ENCODE measurements around the gene ALK. TPM values are rescaled to one million over a fixed set of nuclear protein-coding genes. Genes with fewer than 3 reads are reported as not detected.

Gene ALK
- polyA plus RNA-seq, 3 donors: not detected

DNA sequence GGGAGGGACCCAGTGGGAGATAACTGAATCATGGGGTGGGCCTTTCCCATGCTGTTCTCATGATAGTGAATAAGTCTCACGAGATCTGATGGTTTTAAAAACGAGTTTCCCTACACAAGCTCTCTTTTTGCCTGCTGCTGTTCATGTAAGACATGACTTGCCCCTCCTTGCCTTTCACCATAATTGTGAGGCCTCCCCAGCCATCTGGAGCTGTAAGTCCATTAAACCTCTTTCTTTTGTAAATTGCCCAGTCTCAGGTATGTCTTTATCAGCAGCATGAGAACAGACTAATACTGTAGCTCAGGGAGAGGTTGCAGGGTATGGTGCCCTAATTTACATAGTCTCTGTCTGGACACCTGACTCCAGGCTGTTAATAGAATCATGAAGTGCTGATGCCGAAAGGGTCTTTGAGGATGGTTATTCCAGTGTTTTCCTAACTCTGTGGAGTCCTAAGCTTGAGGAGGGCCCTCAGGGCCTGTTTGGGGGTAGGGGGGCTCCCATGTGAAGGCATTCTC, 343.2 kb downstream of the ALK start:
- no CpG with 5 or more reads among the region's 3 CpGs for WGBS (ENCODE audit: insufficient coverage)
- no peak for DNase-seq
- H2AFZ ChIP-seq (ENCODE audit: insufficient read depth, low read depth, low read length, poor library complexity, severe bottlenecking): no peak overlapping the region
- no peak overlapping the region for H3K27ac ChIP-seq (ENCODE audit: low read depth in 1 of 2, low read length in 2 of 2)
- no peaks in the 10 kb centered on the region for H3K4me1 ChIP-seq (ENCODE audit: control insufficient read depth in 1 of 2, insufficient read depth in 2 of 2, low read length in 2 of 2)
- H3K4me3 Mint-ChIP-seq: no peak overlapping the region
- H3K9me3 ChIP-seq (replicated peaks in 1 of 2; ENCODE audit: control insufficient read depth in 1 of 2, insufficient read depth in 1 of 2, low read length in 2 of 2): no peaks in the 10 kb centered on the region
- H3K27me3 Mint-ChIP-seq (ENCODE audit: low read depth in 3 of 3): peaks cover 0 to 2% (median 0%) of the 10 kb centered on the region in 3 donors
- H3K9ac ChIP-seq (ENCODE audit: insufficient read depth, low read length, poor library complexity, severe bottlenecking): no peak overlapping the region
- intact Hi-C loops (cut with micrococcal nuclease): no loop called here
- no peaks in the 10 kb centered on the region for H3K36me3 ChIP-seq (replicated peaks in 1 of 2; ENCODE audit: control insufficient read depth in 1 of 2, insufficient read depth in 2 of 2, low read length in 2 of 2)
- H3K36me3 Mint-ChIP-seq: no peaks in the 10 kb centered on the region
- no peak for TF ChIP-seq CTCF (IDR thresholded peaks at IDR 0.05)
- no peak overlapping the region for H3K4me2 ChIP-seq (replicated peaks; ENCODE audit: extremely low read depth, low read length, poor library complexity, severe bottlenecking)
- H3K4me1 Mint-ChIP-seq: no peaks in the 10 kb centered on the region
- no peaks in the 10 kb centered on the region for H3K79me2 ChIP-seq (ENCODE audit: insufficient read depth, low read length)
- H3K27me3 ChIP-seq (ENCODE audit: control insufficient read depth in 2 of 2, insufficient read depth in 2 of 2, low read length in 2 of 2): no peaks in the 10 kb centered on the region
- no peaks in the 10 kb centered on the region for H3K9me3 Mint-ChIP-seq
- no peak overlapping the region for H3K4me3 ChIP-seq (replicated peaks in 1 of 3; ENCODE audit: low read depth in 2 of 3, low read length in 3 of 3)
- no peaks in the 10 kb centered on the region for H4K20me1 ChIP-seq (ENCODE audit: insufficient read depth, low read length)
- H3K27ac Mint-ChIP-seq: no peak overlapping the region

GRCh38 chr2:29576231-29576630, 345.2 kb downstream of the ALK start:
- H3K4me1 Mint-ChIP-seq: no peaks in the 10 kb centered on the region
- no peak for DNase-seq
- no peak overlapping the region for H3K27ac Mint-ChIP-seq
- no peak overlapping the region for H3K4me2 ChIP-seq (replicated peaks; ENCODE audit: extremely low read depth, low read length, poor library complexity, severe bottlenecking)
- H4K20me1 ChIP-seq (ENCODE audit: insufficient read depth, low read length): no peaks in the 10 kb centered on the region
- no peak overlapping the region for H2AFZ ChIP-seq (ENCODE audit: insufficient read depth, low read depth, low read length, poor library complexity, severe bottlenecking)
- no peaks in the 10 kb centered on the region for H3K4me1 ChIP-seq (ENCODE audit: control insufficient read depth in 1 of 2, insufficient read depth in 2 of 2, low read length in 2 of 2)
- H3K79me2 ChIP-seq (ENCODE audit: insufficient read depth, low read length): no peaks in the 10 kb centered on the region
- no peaks in the 10 kb centered on the region for H3K36me3 Mint-ChIP-seq
- H3K27ac ChIP-seq (ENCODE audit: low read depth in 1 of 2, low read length in 2 of 2): no peak overlapping the region
- 96% methylated on average over 3 of the region's 3 CpGs for WGBS (ENCODE audit: insufficient coverage)
- no peak for TF ChIP-seq CTCF (IDR thresholded peaks at IDR 0.05)
- H3K9me3 ChIP-seq (replicated peaks in 1 of 2; ENCODE audit: control insufficient read depth in 1 of 2, insufficient read depth in 1 of 2, low read length in 2 of 2): no peaks in the 10 kb centered on the region
- H3K4me3 ChIP-seq (replicated peaks in 1 of 3; ENCODE audit: low read depth in 2 of 3, low read length in 3 of 3): no peak overlapping the region
- intact Hi-C loops (cut with micrococcal nuclease): no loop called here
- H3K27me3 Mint-ChIP-seq (ENCODE audit: low read depth in 3 of 3): peaks cover 0 to 2% (median 1%) of the 10 kb centered on the region in 3 donors
- no peak overlapping the region for H3K4me3 Mint-ChIP-seq
- no peaks in the 10 kb centered on the region for H3K36me3 ChIP-seq (replicated peaks in 1 of 2; ENCODE audit: control insufficient read depth in 1 of 2, insufficient read depth in 2 of 2, low read length in 2 of 2)
- peaks cover 0 to 2% (median 0%) of the 10 kb centered on the region in 7 donors for H3K9me3 Mint-ChIP-seq
- H3K27me3 ChIP-seq (ENCODE audit: control insufficient read depth in 2 of 2, insufficient read depth in 2 of 2, low read length in 2 of 2): no peaks in the 10 kb centered on the region
- H3K9ac ChIP-seq (ENCODE audit: insufficient read depth, low read length, poor library complexity, severe bottlenecking): no peak overlapping the region

Data from CD14-positive monocyte (primary cell).